IMR-90 (cell line): ENCODE results near the gene ONECUT2. TPM values are rescaled to one million over a fixed set of nuclear protein-coding genes. Genes with fewer than 3 reads are reported as not detected.

Experiments
- ATAC-seq: fragments of 200-7000 bp; cut with Tn5 transposase; 2 replicates; pipeline ENCODE4 v1.9.1; 2020; ENCODE audit warnings: low read depth, mild to moderate bottlenecking, moderate library complexity
- BruUV-seq: library from RNA; stranded (reverse); fragments of 400-500 nt; replicated peaks from 2 replicates; lab custom pipeline; 2021; lab: Mats Ljungman, UMichigan
- CTCF ChIA-PET: fragments of 300-600 bp; formaldehyde crosslinking; extraction: SDS; loops from one replicate; lab custom pipeline; 2021; ENCODE audit warnings: antibody characterized with exemption; lab: Yijun Ruan, JAX
- POLR2A ChIA-PET: fragments of 300-600 bp; sonication (Branson Sonifier 250); formaldehyde crosslinking; loops from one replicate; lab custom pipeline; 2022; ENCODE audit warnings: antibody characterized with exemption; ENCODE audit not compliant: unreplicated experiment; lab: Charles Lee
- DNase-seq: peaks from one replicate; pipeline ENCODE4 v3.0.0; 2013
- H2AFZ ChIP-seq: replicated peaks from 2 replicates; pipeline ENCODE3; 2013; ENCODE audit warnings: low read length, mild to moderate bottlenecking; ENCODE audit not compliant: poor library complexity
- H2AK5ac ChIP-seq: 2 replicates; pipeline ENCODE4 v1.6.1; 2013; ENCODE audit warnings: low read depth, low read length, inconsistent platforms
- H2AK9ac ChIP-seq: replicated peaks from 2 replicates; pipeline ENCODE3; 2013; ENCODE audit warnings: mild to moderate bottlenecking, low read depth, low read length, moderate library complexity; ENCODE audit not compliant: poor library complexity
- H2BK120ac ChIP-seq: 2 replicates; pipeline ENCODE4 v1.6.1; 2013; ENCODE audit warnings: low read depth, low read length, inconsistent platforms
- H2BK15ac ChIP-seq: 3 replicates; pipeline ENCODE4 v1.6.1; 2013; ENCODE audit warnings: low read depth, low read length, inconsistent platforms
- H2BK20ac ChIP-seq: 2 replicates; pipeline ENCODE4 v1.6.1; 2013; ENCODE audit warnings: low read depth, mild to moderate bottlenecking, inconsistent platforms, low read length, moderate library complexity
- H2BK5ac ChIP-seq: 2 replicates; pipeline ENCODE4 v1.6.1; 2013; ENCODE audit warnings: mild to moderate bottlenecking, low read depth, low read length, inconsistent platforms; ENCODE audit not compliant: poor library complexity, severe bottlenecking
- H3K14ac ChIP-seq: replicated peaks from 2 replicates; pipeline ENCODE4 v1.6.1; 2013; ENCODE audit warnings: low read depth, low read length, inconsistent platforms
- H3K18ac ChIP-seq: 2 replicates; pipeline ENCODE4 v1.6.1; 2013; ENCODE audit warnings: low read depth, low read length, control low read depth
- H3K23ac ChIP-seq: 2 replicates; pipeline ENCODE4 v1.6.1; 2013; ENCODE audit warnings: low read depth, low read length, inconsistent platforms
- H3K27ac ChIP-seq: 2 replicates; pipeline ENCODE4 v1.5.1; 2013; ENCODE audit warnings: mild to moderate bottlenecking, control low read depth, low read length; ENCODE audit not compliant: insufficient read depth
- H3K27me3 ChIP-seq: 2 replicates; pipeline ENCODE4 v1.6.1; 2013; ENCODE audit warnings: low read length; ENCODE audit not compliant: control insufficient read depth, insufficient read depth
- H3K36me3 ChIP-seq: 2 replicates; pipeline ENCODE4 v1.6.1; 2013; ENCODE audit warnings: low read length, mixed read lengths; ENCODE audit not compliant: control insufficient read depth, insufficient read depth
- H3K4ac ChIP-seq: 2 replicates; pipeline ENCODE4 v1.6.1; 2013; ENCODE audit warnings: low read depth, low read length, inconsistent platforms
- H3K4me1 ChIP-seq: 2 replicates; pipeline ENCODE4 v1.6.1; 2013; ENCODE audit warnings: low read length, mixed read lengths; ENCODE audit not compliant: control insufficient read depth, insufficient read depth
- H3K4me2 ChIP-seq: 2 replicates; pipeline ENCODE4 v1.6.1; 2013; ENCODE audit warnings: low read depth, mild to moderate bottlenecking, control low read depth, low read length, moderate library complexity
- H3K4me3 ChIP-seq: 2 replicates; pipeline ENCODE4 v1.5.1; 2013; ENCODE audit warnings: low read depth, mild to moderate bottlenecking, control low read depth, low read length, moderate library complexity; ENCODE audit not compliant: insufficient read depth
- H3K56ac ChIP-seq: 2 replicates; pipeline ENCODE4 v1.6.1; 2013; ENCODE audit warnings: low read length, inconsistent platforms; ENCODE audit not compliant: insufficient read depth; ENCODE audit errors: extremely low read depth
- H3K79me1 ChIP-seq, 2 experiments: 2 replicates each; pipeline ENCODE4 v1.6.1; 2013; ENCODE audit warnings: low read length in 2 of 2, inconsistent platforms in 1 of 2, low read depth in 1 of 2
- H3K9ac ChIP-seq: 2 replicates; pipeline ENCODE4 v1.6.1; 2013; ENCODE audit warnings: low read depth, low read length, control low read depth
- H3K9me1 ChIP-seq: 2 replicates; pipeline ENCODE4 v1.6.1; 2013; ENCODE audit warnings: low read length, inconsistent platforms; ENCODE audit not compliant: insufficient read depth
- H3K9me3 ChIP-seq: 2 replicates; pipeline ENCODE4 v1.6.1; 2013; ENCODE audit warnings: low read length; ENCODE audit not compliant: control insufficient read depth, insufficient read depth
- H4K20me1 ChIP-seq: 2 replicates; pipeline ENCODE4 v1.6.1; 2013; ENCODE audit warnings: low read length, inconsistent platforms; ENCODE audit not compliant: insufficient read depth
- H4K5ac ChIP-seq: 2 replicates; pipeline ENCODE4 v1.6.1; 2013; ENCODE audit warnings: mild to moderate bottlenecking, low read depth, low read length, control low read depth
- H4K8ac ChIP-seq, 2 experiments: 2 replicates each; pipeline ENCODE4 v1.6.1; 2013; ENCODE audit warnings: low read depth in 2 of 2, low read length in 2 of 2, control low read depth in 1 of 2, inconsistent platforms in 1 of 2
- H4K91ac ChIP-seq: 2 replicates; pipeline ENCODE4 v1.6.1; 2013; ENCODE audit warnings: low read depth, low read length, inconsistent platforms; ENCODE audit not compliant: insufficient read depth
- BHLHE40 ChIP-seq: fragments of 150-350 bp; IDR thresholded peaks from 2 replicates; pipeline ENCODE4 v1.6.1; 2016; ENCODE audit warnings: mild to moderate bottlenecking, low read depth, low read length
- CEBPB ChIP-seq: IDR thresholded peaks from 2 replicates; pipeline ENCODE4 v1.6.1; 2012; ENCODE audit warnings: low read depth, low read length, improper control_type of control experiment
- CHD1 ChIP-seq: IDR thresholded peaks from 2 replicates; pipeline ENCODE4 v1.6.1; 2012; ENCODE audit warnings: low read depth, low read length, improper control_type of control experiment
- FOS ChIP-seq: fragments of 150-350 bp; IDR thresholded peaks from 2 replicates; pipeline ENCODE4 v1.6.1; 2016; ENCODE audit warnings: low read depth, low read length
- MAFK ChIP-seq: IDR thresholded peaks from 2 replicates; pipeline ENCODE4 v1.6.1; 2012; ENCODE audit warnings: low read depth, low read length, improper control_type of control experiment
- MAZ ChIP-seq: IDR thresholded peaks from 2 replicates; pipeline ENCODE4 v1.6.1; 2012; ENCODE audit warnings: low read depth, mild to moderate bottlenecking, low read length, improper control_type of control experiment, moderate library complexity, borderline replicate concordance
- MXI1 ChIP-seq: IDR thresholded peaks from 2 replicates; pipeline ENCODE4 v1.6.1; 2012; ENCODE audit warnings: low read depth, mild to moderate bottlenecking, low read length, moderate library complexity, borderline replicate concordance
- NFE2L2 ChIP-seq: fragments of 150-350 bp; IDR thresholded peaks from 2 replicates; pipeline ENCODE4 v1.6.1; 2016; ENCODE audit warnings: low read depth, mild to moderate bottlenecking, low read length
- POLR2A ChIP-seq: IDR thresholded peaks from 2 replicates; pipeline ENCODE4 v1.6.1; 2012; ENCODE audit warnings: mild to moderate bottlenecking, low read depth, low read length
- RAD21 ChIP-seq: IDR thresholded peaks from 2 replicates; pipeline ENCODE4 v1.6.1; 2012; ENCODE audit warnings: low read length, improper control_type of control experiment
- RCOR1 ChIP-seq: IDR thresholded peaks from 2 replicates; pipeline ENCODE4 v1.6.1; 2012; ENCODE audit warnings: mild to moderate bottlenecking, low read length, improper control_type of control experiment; ENCODE audit not compliant: insufficient replicate concordance
- RFX5 ChIP-seq: IDR thresholded peaks from 2 replicates; pipeline ENCODE4 v1.8.0; 2012; ENCODE audit warnings: low read depth, mild to moderate bottlenecking, low read length, moderate library complexity
- SMC3 ChIP-seq: fragments of 150-350 bp; IDR thresholded peaks from 2 replicates; pipeline ENCODE4 v1.6.1; 2016; ENCODE audit warnings: low read depth, mild to moderate bottlenecking, antibody characterized with exemption, low read length, moderate library complexity
- WGBS, 2 experiments: methylation state at CpG; one replicate each; pipeline versions ENCODE4 v1.1.5 to v1.1.7; 2013; ENCODE audit warnings: missing lambda C conversion rate in 2 of 2; ENCODE audit not compliant: insufficient read length in 1 of 2; ENCODE audit errors: extremely low coverage in 2 of 2; 5-methylcytosine and 5-hydroxymethylcytosine counted together
- dilution Hi-C: fragments of 300-500 bp; cut with HindIII; formaldehyde crosslinking; loops from one replicate; pipeline ENCODE4 v1.14.3; 2018; ENCODE audit warnings: low sequenced_read_pairs; ENCODE audit not compliant: unreplicated experiment
- in situ Hi-C: fragments of 300-500 bp; cut with MboI; formaldehyde crosslinking; loops from 3 replicates; pipeline ENCODE4 v1.14.3; 2019; ENCODE audit warnings: low sequenced_read_pairs, inconsistent platforms, mixed read lengths
- intact Hi-C: fragments of 100-400 bp; cut with micrococcal nuclease; formaldehyde crosslinking; loops from 2 replicates; pipeline ENCODE4 v1.10.0; 2022
- polyA plus RNA-seq, 3 experiments: library from polyadenylated mRNA; depleted of rRNA; stranded (reverse); fragments of >200 nt; gene quantifications; 2 replicates each; pipeline ENCODE4 v1.2.3, GENCODE V29; 2012; ENCODE audit warnings: low replicate concordance in 1 of 3
- total RNA-seq: library from RNA; depleted of rRNA; stranded (reverse); fragments of >200 nt; gene quantifications from 2 replicates; pipeline ENCODE4 v1.2.3, GENCODE V29; 2012
- TF ChIP-seq, protein P1 (sequence below): conservative IDR thresholded peaks from 2 replicates; pipeline ENCODE4 v1.5.1; 2012; ENCODE audit warnings: mild to moderate bottlenecking, low read depth, low read length, improper control_type of control experiment
- TF ChIP-seq, protein P2 (sequence below): fragments of 150-350 bp; IDR thresholded peaks from 2 replicates; pipeline ENCODE4 v1.6.1; 2017; ENCODE audit warnings: mild to moderate bottlenecking, antibody characterized with exemption, low read length, low read depth
- TF ChIP-seq, protein P3 (sequence below): fragments of 150-350 bp; IDR thresholded peaks from 2 replicates; pipeline ENCODE4 v1.6.1; 2016; ENCODE audit warnings: low read depth, mild to moderate bottlenecking, low read length, moderate library complexity, borderline replicate concordance

ONECUT2 gene
- total and polyA plus RNA-seq, 2 of the 4 experiments (the other 2 are of a cell fraction): under 0.01 to 0.02 TPM

DNA sequence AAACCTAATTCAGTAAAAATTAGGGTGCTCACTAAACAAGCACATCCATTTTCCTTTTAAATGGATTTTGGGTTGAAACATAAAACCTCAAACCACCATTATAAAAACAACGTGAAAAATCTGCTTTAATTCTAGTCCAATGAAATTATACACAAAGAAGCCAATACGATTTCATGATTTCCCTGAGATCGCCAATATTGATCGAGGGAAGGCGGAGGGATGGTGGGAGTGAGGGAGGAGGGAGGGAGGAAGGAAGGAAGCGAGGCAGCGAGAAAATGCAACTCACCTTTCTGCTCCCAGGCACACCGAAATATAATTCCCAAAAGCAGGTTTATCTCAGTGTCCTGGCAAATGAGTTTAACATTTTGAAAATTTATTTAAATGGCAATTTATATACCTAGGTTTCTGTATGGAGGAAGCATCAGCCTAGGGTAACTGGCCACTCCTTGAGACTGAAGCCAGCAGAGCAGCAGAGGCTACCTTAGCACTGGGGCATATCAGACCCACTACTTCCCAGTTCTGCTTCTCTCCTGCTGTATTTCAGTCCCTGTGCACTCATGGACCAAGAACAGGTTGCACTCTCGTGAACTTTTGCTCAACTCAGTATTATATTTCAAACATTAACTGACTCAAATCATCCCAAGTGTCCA lies 2.3 kb upstream of the ONECUT2 start:
- Histone ChIP-seq H3K9me1 (no peaks in the 10 kb centered on the region), H3K79me1 (no peaks in the 10 kb centered on the region), H2AK5ac (no peak overlapping the region), H3K18ac (no peak overlapping the region), H2BK5ac (no peak overlapping the region), H3K4me2 (no peak overlapping the region), H3K9me3 (peaks cover 12% of the 10 kb centered on the region), H3K23ac (no peak overlapping the region), H2AFZ (no peak overlapping the region), H4K5ac (no peak overlapping the region), H2AK9ac (no peak overlapping the region), H3K4me3 (no peak overlapping the region), H4K8ac (no peak overlapping the region), H2BK120ac (no peak overlapping the region), H3K14ac (no peak overlapping the region), H3K4ac (no peak overlapping the region), H3K27ac (no peak overlapping the region), H4K20me1 (no peaks in the 10 kb centered on the region), H3K56ac (no peak overlapping the region), H3K27me3 (peaks cover 84% of the 10 kb centered on the region), H3K4me1 (no peaks in the 10 kb centered on the region), H2BK15ac (no peak overlapping the region), H3K9ac (no peak overlapping the region), H4K91ac (no peak overlapping the region), H2BK20ac (no peak overlapping the region), H3K36me3 (no peaks in the 10 kb centered on the region)
- intact Hi-C loops (no loop called here), in situ Hi-C loops (no loop called here), dilution Hi-C loops (no loop called here)
- ATAC-seq: no peak
- no peak for DNase-seq
- POLR2A ChIA-PET: no interaction called here
- no CpG with 5 or more reads among the region's 9 CpGs for WGBS, 2 experiments
- CTCF ChIA-PET: no interaction called here
- TF ChIP-seq NFE2L2 (no peak), CEBPB (no peak), CHD1 (no peak), MXI1 (no peak), RCOR1 (no peak), RFX5 (no peak), FOS (no peak), MAZ (no peak), RAD21 (no peak), BHLHE40 (no peak), MAFK (no peak), POLR2A (no peak), SMC3 (no peak)
- TF ChIP-seq, protein P1, sequence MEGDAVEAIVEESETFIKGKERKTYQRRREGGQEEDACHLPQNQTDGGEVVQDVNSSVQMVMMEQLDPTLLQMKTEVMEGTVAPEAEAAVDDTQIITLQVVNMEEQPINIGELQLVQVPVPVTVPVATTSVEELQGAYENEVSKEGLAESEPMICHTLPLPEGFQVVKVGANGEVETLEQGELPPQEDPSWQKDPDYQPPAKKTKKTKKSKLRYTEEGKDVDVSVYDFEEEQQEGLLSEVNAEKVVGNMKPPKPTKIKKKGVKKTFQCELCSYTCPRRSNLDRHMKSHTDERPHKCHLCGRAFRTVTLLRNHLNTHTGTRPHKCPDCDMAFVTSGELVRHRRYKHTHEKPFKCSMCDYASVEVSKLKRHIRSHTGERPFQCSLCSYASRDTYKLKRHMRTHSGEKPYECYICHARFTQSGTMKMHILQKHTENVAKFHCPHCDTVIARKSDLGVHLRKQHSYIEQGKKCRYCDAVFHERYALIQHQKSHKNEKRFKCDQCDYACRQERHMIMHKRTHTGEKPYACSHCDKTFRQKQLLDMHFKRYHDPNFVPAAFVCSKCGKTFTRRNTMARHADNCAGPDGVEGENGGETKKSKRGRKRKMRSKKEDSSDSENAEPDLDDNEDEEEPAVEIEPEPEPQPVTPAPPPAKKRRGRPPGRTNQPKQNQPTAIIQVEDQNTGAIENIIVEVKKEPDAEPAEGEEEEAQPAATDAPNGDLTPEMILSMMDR: no peak
- TF ChIP-seq, protein P2, sequence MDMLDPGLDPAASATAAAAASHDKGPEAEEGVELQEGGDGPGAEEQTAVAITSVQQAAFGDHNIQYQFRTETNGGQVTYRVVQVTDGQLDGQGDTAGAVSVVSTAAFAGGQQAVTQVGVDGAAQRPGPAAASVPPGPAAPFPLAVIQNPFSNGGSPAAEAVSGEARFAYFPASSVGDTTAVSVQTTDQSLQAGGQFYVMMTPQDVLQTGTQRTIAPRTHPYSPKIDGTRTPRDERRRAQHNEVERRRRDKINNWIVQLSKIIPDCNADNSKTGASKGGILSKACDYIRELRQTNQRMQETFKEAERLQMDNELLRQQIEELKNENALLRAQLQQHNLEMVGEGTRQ: no peak
- TF ChIP-seq, protein P3, sequence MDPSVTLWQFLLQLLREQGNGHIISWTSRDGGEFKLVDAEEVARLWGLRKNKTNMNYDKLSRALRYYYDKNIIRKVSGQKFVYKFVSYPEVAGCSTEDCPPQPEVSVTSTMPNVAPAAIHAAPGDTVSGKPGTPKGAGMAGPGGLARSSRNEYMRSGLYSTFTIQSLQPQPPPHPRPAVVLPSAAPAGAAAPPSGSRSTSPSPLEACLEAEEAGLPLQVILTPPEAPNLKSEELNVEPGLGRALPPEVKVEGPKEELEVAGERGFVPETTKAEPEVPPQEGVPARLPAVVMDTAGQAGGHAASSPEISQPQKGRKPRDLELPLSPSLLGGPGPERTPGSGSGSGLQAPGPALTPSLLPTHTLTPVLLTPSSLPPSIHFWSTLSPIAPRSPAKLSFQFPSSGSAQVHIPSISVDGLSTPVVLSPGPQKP: no peak
- no TSS peak for BruUV-seq
